GM21619 (cell line): Measurements from ENCODE around the gene MLLT3.

Source experiments
- ATAC-seq: cut with Tn5 transposase; IDR thresholded peaks from one replicate; pipeline ENCODE4 v1.9.1; 2021; ENCODE audit not compliant: unreplicated experiment

Gene MLLT3

DNA sequence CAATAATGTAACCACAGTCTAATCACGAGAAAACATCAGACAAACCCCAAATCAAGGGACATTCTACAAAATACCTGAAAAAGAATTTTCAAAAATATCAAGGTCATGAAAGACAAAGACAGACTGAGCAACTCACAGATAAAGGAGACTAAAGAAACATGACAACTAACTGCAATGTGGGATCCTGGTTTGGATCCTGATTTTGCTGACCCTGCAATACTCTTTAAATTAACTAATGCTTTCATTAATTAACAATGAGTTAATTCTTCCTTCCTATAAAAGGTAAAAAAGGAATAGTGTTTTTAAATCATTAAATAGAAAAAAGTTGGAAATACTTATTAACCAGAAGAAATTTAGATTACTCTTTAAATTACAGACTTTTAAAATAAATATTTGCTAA, 103.6 kb downstream of the MLLT3 start:
- no peak for ATAC-seq

DNA sequence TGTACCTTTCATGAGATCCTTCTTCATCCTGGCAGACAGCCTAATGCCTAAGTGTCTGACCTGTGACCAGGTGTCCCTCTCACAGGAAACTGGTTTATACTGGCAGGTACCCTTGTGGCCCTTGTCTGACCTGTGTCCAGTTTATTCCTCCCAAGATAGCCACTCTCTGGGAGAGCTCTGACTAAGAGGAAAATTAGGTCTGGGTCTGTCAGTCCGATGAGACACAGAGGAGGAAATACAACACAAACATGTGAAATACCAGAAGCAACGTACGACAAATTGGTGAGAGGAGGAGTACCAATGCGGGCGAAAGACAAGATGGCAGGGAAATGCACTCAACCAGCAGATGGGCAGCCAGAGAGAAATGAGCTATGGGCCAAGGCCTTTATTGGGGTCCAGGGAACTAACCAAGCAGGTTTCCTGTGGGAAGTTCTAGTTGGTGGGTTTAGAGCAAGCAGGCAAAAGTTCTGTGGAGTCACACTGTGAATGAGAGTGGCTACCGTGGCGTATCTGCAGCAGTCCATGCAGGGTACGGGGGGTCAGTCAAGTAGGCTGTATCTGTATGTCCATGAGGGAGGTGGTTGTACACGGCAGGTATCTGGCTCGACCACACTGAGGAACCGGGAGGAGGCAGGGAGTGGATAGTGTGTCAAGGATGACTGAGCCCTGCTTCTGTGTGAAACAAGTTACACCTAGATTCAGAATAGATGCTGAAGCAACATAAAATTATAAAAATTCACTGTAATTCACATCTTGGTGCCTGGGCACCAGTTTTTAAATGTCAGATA, 109.0 kb downstream of the MLLT3 start:
- ATAC-seq: no peak

DNA sequence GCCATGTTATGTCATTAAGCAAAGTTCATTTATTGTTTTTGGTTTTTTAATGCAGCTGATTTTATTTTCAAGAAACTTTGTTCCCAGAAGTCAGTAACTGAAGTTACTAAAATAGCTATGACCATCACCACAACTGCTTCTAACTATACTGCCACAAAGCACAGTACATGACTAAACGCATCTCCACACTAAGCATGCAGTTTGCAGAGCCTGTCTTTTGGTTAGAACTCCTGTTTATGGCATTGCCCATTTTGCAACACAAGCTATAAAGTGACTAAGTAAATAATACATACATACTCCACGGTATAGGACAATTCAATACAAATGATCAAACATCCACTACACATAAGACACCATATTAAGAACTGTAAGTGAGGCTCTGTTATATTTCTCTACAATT, 109.7 kb downstream of the MLLT3 start:
- no peak for ATAC-seq

DNA sequence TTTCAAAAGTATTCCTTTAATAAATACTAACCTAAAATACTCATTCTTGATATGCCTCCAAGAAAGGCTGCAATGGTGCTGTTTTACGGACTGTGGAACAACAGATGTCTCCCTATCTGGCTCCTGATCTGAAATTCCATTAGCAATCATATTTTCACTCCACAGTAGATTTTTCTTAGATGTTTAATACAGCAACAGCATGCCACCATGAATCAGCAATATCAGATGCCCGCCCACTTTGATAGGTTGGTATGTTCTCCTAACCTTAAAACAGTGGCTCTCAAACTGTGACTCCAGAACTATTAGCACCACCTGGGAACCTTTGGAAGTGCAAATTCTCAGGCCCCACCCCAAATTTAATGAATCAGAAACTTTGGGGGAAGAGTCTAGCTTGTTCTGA, 110.2 kb downstream of the MLLT3 start:
- ATAC-seq: no peak

- ATAC-seq: no peak
Measured at GRCh38 chr9:20511686-20512085, 110.6 kb downstream of the MLLT3 start.

- no peak for ATAC-seq
Measured at GRCh38 chr9:20509466-20509865, 112.8 kb downstream of the MLLT3 start.

GRCh38 chr9:20508242-20508641, 114.1 kb downstream of the MLLT3 start:
- ATAC-seq: peak; percentile 73

DNA sequence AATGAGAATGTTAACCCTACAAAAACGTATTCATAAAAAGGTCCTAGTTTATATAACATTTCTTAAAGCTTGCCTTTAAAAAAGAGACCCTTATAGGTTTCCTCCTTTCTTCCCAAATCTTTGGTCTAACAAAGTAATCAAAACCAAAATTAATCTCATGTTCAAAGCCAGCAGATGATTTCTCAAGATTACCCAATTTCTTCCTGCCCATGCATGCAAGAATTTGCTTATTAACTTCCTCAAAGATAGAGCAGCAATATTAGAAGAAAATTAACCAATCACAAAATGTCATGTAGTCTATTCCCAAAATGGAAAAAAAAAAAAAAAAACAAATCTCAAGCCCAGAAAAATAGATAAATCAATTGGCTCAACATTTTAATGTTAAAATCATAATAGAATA, 114.9 kb downstream of the MLLT3 start:
- ATAC-seq: no peak

DNA sequence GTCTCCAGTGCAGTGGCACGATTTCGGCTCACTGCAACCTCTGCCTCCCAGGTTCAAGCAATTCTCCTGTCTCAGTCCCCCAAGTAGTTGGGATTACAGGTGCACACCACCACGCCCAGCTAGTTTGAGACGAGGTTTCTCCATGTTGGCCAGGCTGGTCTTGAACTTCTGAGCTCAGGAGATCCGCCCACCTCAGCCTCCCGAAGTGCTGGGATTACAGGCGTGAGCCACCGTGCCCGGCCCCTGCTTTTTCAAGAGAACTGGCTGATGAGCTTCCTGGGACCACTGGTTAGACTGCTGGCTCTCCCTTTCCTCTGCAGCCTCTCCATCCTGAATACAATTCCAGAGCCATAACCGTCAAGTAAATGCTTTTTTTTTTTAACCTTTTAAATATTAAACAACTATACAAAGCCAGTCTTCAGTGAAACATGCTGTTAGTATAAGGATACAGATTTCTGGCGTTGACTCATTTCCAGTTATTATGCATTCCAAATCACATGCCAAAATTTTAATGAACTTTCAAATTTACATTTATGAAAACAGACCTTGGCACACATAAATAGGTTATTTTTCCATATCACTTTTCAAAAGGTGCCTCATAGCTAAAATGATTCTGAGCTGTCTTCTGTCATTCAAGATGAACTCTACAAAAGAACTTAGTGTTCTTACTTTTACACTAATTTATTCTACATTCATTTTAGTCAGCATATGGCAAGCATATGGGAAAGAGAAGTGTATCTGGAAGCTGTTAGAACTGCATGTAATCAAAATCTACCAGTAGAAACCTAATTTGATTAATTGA, 116.0 kb downstream of the MLLT3 start:
- no peak for ATAC-seq

DNA sequence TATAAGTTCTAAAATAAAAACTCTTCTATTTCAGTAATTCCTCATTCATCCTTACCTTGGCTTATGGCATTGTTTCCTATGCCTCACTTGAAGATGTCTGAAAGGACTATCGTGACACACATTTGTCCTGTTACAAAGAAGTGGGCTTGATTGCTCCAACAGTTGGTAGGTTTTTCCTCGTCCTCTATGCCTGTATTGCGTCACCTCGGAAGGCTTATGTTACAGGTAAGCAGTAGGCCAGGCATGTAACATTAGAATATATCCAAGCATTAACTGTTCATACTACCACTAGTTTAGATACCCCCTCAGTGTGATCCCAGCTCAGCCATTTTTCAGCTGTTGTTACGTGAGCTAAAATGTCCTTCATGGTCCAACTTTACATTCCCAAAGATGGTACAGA, 116.7 kb downstream of the MLLT3 start:
- ATAC-seq: no peak

DNA sequence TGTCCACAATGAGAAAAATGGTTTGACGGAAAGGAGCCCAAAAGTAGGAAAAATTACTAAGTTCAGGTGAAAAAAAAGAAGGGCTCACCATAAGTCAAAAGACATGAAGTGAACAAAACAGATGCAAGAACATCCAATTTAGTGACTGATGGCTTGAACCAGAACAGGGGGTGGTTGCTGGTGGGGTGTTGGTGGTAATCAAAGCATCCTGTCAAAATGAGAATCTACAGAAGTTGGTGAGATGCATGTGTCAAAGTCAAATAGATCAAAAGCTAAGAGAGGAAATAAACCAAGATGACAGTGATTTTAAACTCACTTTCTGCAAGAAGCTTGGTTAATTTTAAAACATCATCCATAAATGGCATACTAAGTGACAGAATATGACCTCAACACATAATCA, 117.4 kb downstream of the MLLT3 start:
- ATAC-seq: no peak

GRCh38 chr9:20500101-20500500, 122.2 kb downstream of the MLLT3 start:
- ATAC-seq: no peak

DNA sequence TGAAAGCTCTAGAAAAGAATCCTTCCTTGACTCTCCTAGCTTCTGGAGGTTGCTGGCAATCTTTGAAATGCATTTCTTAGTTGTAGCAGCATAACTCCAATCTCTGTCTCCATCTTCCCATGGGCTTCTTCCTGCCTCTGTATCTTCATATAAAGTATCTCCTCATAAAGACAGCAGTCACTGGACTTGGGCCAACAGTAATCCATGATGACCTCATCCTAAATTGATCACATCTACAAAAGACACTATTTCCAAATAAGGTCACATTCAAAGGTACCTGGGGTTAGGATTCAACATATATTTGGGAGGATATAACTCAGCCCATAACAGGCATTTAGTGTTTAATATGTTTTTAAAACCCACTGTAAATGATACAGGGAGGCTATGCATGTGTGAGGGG, 123.3 kb downstream of the MLLT3 start:
- no peak for ATAC-seq

- ATAC-seq: no peak
Measured at GRCh38 chr9:20496328-20496727, 126.0 kb downstream of the MLLT3 start.

GRCh38 chr9:20495098-20495497, 127.2 kb downstream of the MLLT3 start:
- ATAC-seq: no peak

- ATAC-seq: no peak
Measured at GRCh38 chr9:20494035-20494434, 128.3 kb downstream of the MLLT3 start.

DNA sequence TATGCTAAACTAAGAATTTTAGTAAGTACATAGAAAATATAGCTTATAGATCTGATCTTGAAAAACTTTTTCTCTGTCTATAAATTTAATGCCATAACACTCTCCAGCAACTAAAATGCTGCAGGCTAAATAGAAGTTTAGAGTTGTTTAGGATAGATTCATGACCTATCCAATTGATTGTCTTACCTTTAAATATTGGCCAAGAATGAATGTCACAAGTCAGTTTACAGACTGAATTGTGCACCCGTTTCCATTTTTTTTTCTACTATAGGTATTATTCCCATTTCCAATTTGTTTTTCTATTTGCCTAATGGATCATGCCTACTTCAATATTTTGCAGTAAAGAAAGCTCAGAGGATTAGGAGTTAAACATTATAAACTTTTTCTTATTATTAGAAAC, 129.5 kb downstream of the MLLT3 start:
- ATAC-seq: no peak

- no peak for ATAC-seq
Measured at GRCh38 chr9:20491612-20492011, 130.7 kb downstream of the MLLT3 start.

DNA sequence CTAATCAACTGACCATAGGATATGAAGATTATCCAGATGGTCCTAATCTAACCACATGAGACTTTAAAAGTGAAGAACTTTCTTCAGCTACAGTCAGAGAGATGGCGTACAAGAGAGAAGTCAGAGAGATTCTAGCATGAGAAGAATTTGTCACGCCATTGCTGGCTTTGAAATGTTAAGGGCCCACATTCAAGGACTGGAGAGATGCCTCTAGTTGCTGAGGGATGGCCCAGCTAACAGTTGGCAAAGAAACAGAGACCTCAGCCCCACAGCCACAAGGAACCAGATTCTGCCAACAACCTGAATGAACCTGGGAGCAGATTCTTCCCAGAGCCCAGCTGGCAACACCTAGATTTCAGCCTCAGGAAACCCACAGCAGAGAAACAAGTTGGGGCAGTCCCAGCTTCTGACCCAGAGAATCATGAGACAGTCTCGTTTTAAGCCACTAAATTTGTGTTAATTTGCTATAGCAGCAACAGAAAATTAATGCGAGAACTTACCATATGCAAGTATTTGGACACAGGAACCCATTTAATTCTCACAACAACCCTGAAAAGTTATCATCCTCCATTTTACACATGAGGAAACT, 132.0 kb downstream of the MLLT3 start:
- no peak for ATAC-seq

DNA sequence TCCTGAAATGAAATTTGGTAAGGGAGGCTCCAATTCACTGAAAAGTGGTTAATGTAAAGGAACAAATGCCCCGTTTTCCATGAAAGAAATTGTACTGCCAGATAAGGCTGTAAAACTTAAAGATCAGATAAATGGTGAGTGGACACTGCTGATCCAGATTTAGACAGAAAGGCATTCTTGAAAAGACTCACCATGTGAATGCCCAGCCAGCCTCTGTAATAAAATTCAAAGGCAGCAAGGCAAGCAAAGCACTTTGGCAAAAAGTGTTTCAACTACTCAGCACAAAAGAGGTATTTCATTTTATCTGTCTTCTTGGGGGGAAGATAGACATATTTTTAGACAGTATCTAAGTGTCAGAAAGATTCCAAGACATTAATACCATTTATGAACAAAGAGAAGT, 133.6 kb downstream of the MLLT3 start:
- ATAC-seq: no peak

- ATAC-seq: no peak
Measured at GRCh38 chr9:20486552-20486951, 135.7 kb downstream of the MLLT3 start.

DNA sequence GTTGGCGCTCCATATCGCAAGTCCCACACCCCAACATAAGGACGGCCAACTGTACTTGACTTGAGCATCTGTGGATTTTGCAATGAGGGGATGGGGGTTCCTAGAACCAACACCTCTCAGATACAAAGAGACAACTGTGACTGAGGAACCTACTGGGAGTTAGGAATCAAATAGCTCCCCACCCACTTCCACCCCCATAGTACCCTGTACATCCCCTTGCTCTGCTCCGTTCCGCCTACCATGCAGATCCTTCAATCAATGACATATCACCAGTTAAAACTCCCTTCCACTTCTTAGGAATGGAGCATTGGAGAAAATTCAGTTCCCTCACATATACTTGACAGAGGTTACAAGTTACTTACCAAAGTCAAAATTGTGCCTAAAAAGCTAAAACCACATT, 140.9 kb downstream of the MLLT3 start:
- ATAC-seq: no peak
